Liver (tissue), 9 donors: ENCODE results near the gene PAXIP1. TPM values are rescaled to one million over a fixed set of nuclear protein-coding genes. Genes with fewer than 3 reads are reported as not detected.

Source experiments
- DNase-seq: peaks from one replicate; pipeline ENCODE4 v3.0.0-alpha.2; 2017; ENCODE audit warnings: low spot score
- H3K27ac ChIP-seq, 2 donors: one replicate each; pipeline ENCODE4 v1.7.0; 2013; ENCODE audit warnings: inconsistent platforms in 2 of 2, low read length in 2 of 2, control low read depth in 1 of 2, low read depth in 1 of 2, mild to moderate bottlenecking in 1 of 2
- H3K27me3 ChIP-seq, 4 donors: one replicate each; pipeline versions ENCODE4 v1.6.1 to v1.7.0; 2013; ENCODE audit warnings: low read length in 3 of 4, inconsistent platforms in 1 of 4, mild to moderate bottlenecking in 1 of 4, moderate library complexity in 1 of 4; ENCODE audit not compliant: control insufficient read depth in 4 of 4, insufficient read depth in 4 of 4
- H3K36me3 ChIP-seq, 4 donors: one replicate each; pipeline versions ENCODE4 v1.6.1 to v1.7.0; 2013; ENCODE audit warnings: low read length in 3 of 4, mild to moderate bottlenecking in 3 of 4, low read depth in 1 of 4, moderate library complexity in 1 of 4; ENCODE audit not compliant: control insufficient read depth in 4 of 4, insufficient read depth in 3 of 4
- H3K4me1 ChIP-seq, 4 donors: one replicate each; pipeline versions ENCODE4 v1.6.1 to v1.7.0; 2013; ENCODE audit warnings: low read length in 3 of 4, mild to moderate bottlenecking in 3 of 4, moderate library complexity in 1 of 4; ENCODE audit not compliant: control insufficient read depth in 4 of 4, insufficient read depth in 4 of 4
- H3K4me3 ChIP-seq, 3 donors: one replicate each; pipeline versions ENCODE4 v1.6.1 to v1.7.0; 2013; ENCODE audit warnings: low read length in 3 of 3, control low read depth in 1 of 3, low read depth in 1 of 3, mild to moderate bottlenecking in 1 of 3
- H3K9ac ChIP-seq, 2 donors: one replicate each; pipeline ENCODE4 v1.7.0; 2013; ENCODE audit warnings: low read length in 2 of 2, mild to moderate bottlenecking in 2 of 2, moderate library complexity in 2 of 2, control low read depth in 1 of 2, low read depth in 1 of 2
- H3K9me3 ChIP-seq, 4 donors: one replicate each; pipeline versions ENCODE4 v1.6.1 to v1.7.0; 2013; ENCODE audit warnings: low read length in 3 of 4; ENCODE audit not compliant: control insufficient read depth in 4 of 4
- EGR1 ChIP-seq, 2 donors: IDR thresholded peaks; 2 replicates each; pipeline ENCODE4 v1.6.1; 2016 to 2018; ENCODE audit warnings: antibody characterized with exemption in 2 of 2, low read depth in 2 of 2
- FOXA1 ChIP-seq: IDR thresholded peaks from 2 replicates; pipeline ENCODE4 v1.6.1; 2016; ENCODE audit warnings: antibody characterized with exemption
- FOXA2 ChIP-seq: IDR thresholded peaks from 2 replicates; pipeline ENCODE4 v1.6.1; 2016; ENCODE audit warnings: antibody characterized with exemption
- GABPA ChIP-seq, 2 donors: IDR thresholded peaks in 1 of 2; conservative IDR thresholded peaks in 1 of 2; 2 replicates each; pipeline ENCODE4 v1.6.1; 2016; ENCODE audit warnings: antibody characterized with exemption in 2 of 2, mild to moderate bottlenecking in 1 of 2, moderate library complexity in 1 of 2
- HNF4A ChIP-seq, 2 donors: conservative IDR thresholded peaks; 2 replicates each; pipeline ENCODE4 v1.6.1; 2016; ENCODE audit warnings: antibody characterized with exemption in 2 of 2, mild to moderate bottlenecking in 2 of 2
- HNF4G ChIP-seq: IDR thresholded peaks from 2 replicates; pipeline ENCODE4 v1.6.1; 2016; ENCODE audit warnings: antibody characterized with exemption
- JUND ChIP-seq, 2 donors: IDR thresholded peaks; 2 replicates each; pipeline ENCODE4 v1.6.1; 2016; ENCODE audit warnings: antibody characterized with exemption in 2 of 2
- NR2F2 ChIP-seq: IDR thresholded peaks from 2 replicates; pipeline ENCODE4 v1.6.1; 2016; ENCODE audit warnings: antibody characterized with exemption
- RAD21 ChIP-seq, 2 donors: IDR thresholded peaks; 2 replicates each; pipeline ENCODE4 v1.6.1; 2016; ENCODE audit warnings: antibody characterized with exemption in 2 of 2, mild to moderate bottlenecking in 2 of 2
- RXRA ChIP-seq, 2 donors: IDR thresholded peaks; 2 replicates each; pipeline ENCODE4 v1.6.1; 2017 to 2018; ENCODE audit warnings: antibody characterized with exemption in 2 of 2, mild to moderate bottlenecking in 1 of 2
- SP1 ChIP-seq: IDR thresholded peaks from 2 replicates; pipeline ENCODE4 v1.6.1; 2018; ENCODE audit warnings: antibody characterized with exemption, mild to moderate bottlenecking
- TAF1 ChIP-seq: conservative IDR thresholded peaks from 2 replicates; pipeline ENCODE4 v1.6.1; 2016; ENCODE audit warnings: antibody characterized with exemption, mild to moderate bottlenecking
- YY1 ChIP-seq: IDR thresholded peaks from 2 replicates; pipeline ENCODE4 v1.6.1; 2016; ENCODE audit warnings: antibody characterized with exemption, mild to moderate bottlenecking
- whole genome bisulfite sequencing: extraction: QIAGEN DNeasy Blood & Tissue Kit; methylation state at CpG from one replicate; pipeline ENCODE4 v1.1.7; 2013; 5-methylcytosine and 5-hydroxymethylcytosine counted together
- polyA plus RNA-seq, 2 donors: library from polyadenylated mRNA; stranded (reverse) in 1 of 2; unstranded in 1 of 2; fragments of 200-250 nt in 1 of 2; fragments of >200 nt in 1 of 2; fragmentation: Nextera tagmentation in 1 of 2; extraction: Ambion mirVana in 1 of 2; gene quantifications; one replicate each; pipeline versions ENCODE4 v1.2.1 to v1.2.3, GENCODE V29; 2013 to 2015
- total RNA-seq, 2 donors: library from RNA; depleted of rRNA; stranded (reverse); fragments of >200 nt; gene quantifications; one replicate each; pipeline ENCODE4 v1.2.3, GENCODE V29; 2014
- TF ChIP-seq, protein P1 (sequence below): IDR thresholded peaks from 2 replicates; pipeline ENCODE4 v1.6.1; 2016; ENCODE audit warnings: antibody characterized with exemption
- TF ChIP-seq, protein P2 (sequence below): IDR thresholded peaks from 2 replicates; pipeline ENCODE4 v1.6.1; 2016; ENCODE audit warnings: antibody characterized with exemption, mild to moderate bottlenecking
- TF ChIP-seq, protein P3 (sequence below): IDR thresholded peaks from 2 replicates; pipeline ENCODE4 v1.6.1; 2016; ENCODE audit warnings: antibody characterized with exemption
- TF ChIP-seq, protein P4 (sequence below): fragments of 150-350 bp; IDR thresholded peaks from 2 replicates; pipeline ENCODE4 v1.5.1; 2017; ENCODE audit warnings: improper control_type of control experiment, low read depth, low read length; ENCODE audit not compliant: missing input control
- TF ChIP-seq, protein P5 (sequence below): IDR thresholded peaks from 2 replicates; pipeline ENCODE4 v1.6.1; 2016; ENCODE audit warnings: antibody characterized with exemption
- donor health status: healthy.
- donor health status: healthy.
- donor health status: healthy.
- donor health status: healthy.
- donor health status: healthy.

PAXIP1 gene
- total and polyA plus RNA-seq, 4 donors = 2.0 to 10.1 (median 5.8) TPM

DNA sequence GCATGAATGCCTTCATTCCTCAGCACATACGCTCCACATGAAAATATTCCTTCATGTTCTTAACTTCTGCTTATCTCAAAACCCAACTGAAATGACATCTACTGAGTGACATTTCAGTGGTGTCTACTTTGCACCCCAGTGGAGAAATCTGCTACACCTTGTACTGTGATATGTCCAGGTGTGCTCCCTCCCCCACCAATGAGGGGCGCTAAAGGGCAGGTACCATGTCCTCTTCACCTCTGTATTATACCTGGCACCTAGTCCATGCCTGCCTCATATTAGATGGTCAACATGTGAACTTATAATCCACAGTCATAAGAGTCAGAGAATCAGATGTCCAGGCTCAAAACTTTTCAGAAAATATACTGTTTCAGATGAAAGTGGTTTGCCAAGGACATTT, 2.1 kb downstream of the PAXIP1 start:
- DNase-seq = no peak
- Histone ChIP-seq H3K27me3 (no peaks in the 10 kb centered on the region), H3K27ac (no peak overlapping the region), H3K4me1 (peaks cover 2 to 11% (median 3%) of the 10 kb centered on the region in 4 donors), H3K36me3 (peaks cover 3 to 18% (median 13%) of the 10 kb centered on the region in 4 donors), H3K9ac (no peak overlapping the region), H3K4me3 (no peak overlapping the region), H3K9me3 (no peaks in the 10 kb centered on the region)
- TF ChIP-seq HNF4A (conservative IDR thresholded peaks at IDR 0.05) (no peak), RXRA (IDR thresholded peaks at IDR 0.05) (no peak), FOXA1 (no peak), GABPA (IDR thresholded peaks at IDR 0.05 in 1 of 2, conservative IDR thresholded peaks at IDR 0.05 in 1 of 2) (no peak), YY1 (no peak), JUND (IDR thresholded peaks at IDR 0.05) (no peak), SP1 (no peak), TAF1 (no peak), HNF4G (no peak), EGR1 (IDR thresholded peaks at IDR 0.05; ENCODE audit: low read depth in 2 of 2) (no peak), FOXA2 (no peak), NR2F2 (no peak), RAD21 (IDR thresholded peaks at IDR 0.05) (no peak)
- TF ChIP-seq, protein P1, sequence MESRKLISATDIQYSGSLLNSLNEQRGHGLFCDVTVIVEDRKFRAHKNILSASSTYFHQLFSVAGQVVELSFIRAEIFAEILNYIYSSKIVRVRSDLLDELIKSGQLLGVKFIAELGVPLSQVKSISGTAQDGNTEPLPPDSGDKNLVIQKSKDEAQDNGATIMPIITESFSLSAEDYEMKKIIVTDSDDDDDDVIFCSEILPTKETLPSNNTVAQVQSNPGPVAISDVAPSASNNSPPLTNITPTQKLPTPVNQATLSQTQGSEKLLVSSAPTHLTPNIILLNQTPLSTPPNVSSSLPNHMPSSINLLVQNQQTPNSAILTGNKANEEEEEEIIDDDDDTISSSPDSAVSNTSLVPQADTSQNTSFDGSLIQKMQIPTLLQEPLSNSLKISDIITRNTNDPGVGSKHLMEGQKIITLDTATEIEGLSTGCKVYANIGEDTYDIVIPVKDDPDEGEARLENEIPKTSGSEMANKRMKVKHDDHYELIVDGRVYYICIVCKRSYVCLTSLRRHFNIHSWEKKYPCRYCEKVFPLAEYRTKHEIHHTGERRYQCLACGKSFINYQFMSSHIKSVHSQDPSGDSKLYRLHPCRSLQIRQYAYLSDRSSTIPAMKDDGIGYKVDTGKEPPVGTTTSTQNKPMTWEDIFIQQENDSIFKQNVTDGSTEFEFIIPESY = no peak
- TF ChIP-seq, protein P2, sequence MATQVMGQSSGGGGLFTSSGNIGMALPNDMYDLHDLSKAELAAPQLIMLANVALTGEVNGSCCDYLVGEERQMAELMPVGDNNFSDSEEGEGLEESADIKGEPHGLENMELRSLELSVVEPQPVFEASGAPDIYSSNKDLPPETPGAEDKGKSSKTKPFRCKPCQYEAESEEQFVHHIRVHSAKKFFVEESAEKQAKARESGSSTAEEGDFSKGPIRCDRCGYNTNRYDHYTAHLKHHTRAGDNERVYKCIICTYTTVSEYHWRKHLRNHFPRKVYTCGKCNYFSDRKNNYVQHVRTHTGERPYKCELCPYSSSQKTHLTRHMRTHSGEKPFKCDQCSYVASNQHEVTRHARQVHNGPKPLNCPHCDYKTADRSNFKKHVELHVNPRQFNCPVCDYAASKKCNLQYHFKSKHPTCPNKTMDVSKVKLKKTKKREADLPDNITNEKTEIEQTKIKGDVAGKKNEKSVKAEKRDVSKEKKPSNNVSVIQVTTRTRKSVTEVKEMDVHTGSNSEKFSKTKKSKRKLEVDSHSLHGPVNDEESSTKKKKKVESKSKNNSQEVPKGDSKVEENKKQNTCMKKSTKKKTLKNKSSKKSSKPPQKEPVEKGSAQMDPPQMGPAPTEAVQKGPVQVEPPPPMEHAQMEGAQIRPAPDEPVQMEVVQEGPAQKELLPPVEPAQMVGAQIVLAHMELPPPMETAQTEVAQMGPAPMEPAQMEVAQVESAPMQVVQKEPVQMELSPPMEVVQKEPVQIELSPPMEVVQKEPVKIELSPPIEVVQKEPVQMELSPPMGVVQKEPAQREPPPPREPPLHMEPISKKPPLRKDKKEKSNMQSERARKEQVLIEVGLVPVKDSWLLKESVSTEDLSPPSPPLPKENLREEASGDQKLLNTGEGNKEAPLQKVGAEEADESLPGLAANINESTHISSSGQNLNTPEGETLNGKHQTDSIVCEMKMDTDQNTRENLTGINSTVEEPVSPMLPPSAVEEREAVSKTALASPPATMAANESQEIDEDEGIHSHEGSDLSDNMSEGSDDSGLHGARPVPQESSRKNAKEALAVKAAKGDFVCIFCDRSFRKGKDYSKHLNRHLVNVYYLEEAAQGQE = no peak
- TF ChIP-seq, protein P3, sequence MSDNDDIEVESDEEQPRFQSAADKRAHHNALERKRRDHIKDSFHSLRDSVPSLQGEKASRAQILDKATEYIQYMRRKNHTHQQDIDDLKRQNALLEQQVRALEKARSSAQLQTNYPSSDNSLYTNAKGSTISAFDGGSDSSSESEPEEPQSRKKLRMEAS = no peak
- TF ChIP-seq, protein P4, sequence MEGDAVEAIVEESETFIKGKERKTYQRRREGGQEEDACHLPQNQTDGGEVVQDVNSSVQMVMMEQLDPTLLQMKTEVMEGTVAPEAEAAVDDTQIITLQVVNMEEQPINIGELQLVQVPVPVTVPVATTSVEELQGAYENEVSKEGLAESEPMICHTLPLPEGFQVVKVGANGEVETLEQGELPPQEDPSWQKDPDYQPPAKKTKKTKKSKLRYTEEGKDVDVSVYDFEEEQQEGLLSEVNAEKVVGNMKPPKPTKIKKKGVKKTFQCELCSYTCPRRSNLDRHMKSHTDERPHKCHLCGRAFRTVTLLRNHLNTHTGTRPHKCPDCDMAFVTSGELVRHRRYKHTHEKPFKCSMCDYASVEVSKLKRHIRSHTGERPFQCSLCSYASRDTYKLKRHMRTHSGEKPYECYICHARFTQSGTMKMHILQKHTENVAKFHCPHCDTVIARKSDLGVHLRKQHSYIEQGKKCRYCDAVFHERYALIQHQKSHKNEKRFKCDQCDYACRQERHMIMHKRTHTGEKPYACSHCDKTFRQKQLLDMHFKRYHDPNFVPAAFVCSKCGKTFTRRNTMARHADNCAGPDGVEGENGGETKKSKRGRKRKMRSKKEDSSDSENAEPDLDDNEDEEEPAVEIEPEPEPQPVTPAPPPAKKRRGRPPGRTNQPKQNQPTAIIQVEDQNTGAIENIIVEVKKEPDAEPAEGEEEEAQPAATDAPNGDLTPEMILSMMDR = no peak
- TF ChIP-seq, protein P5, sequence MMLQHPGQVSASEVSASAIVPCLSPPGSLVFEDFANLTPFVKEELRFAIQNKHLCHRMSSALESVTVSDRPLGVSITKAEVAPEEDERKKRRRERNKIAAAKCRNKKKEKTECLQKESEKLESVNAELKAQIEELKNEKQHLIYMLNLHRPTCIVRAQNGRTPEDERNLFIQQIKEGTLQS = no peak
- WGBS = 84% methylated on average over 2 of the region's 2 CpGs
